OCI-LY1 (cell line): ENCODE results near the gene SDC3.

Experiments used
- EZH2 ChIP-seq: fragments of 200-600 bp; sonication (generic), shearing (Covaris generic); IDR thresholded peaks from 2 replicates; pipeline ENCODE4 v1.8.0; 2017; ENCODE audit warnings: borderline replicate concordance, mixed run types, mild to moderate bottlenecking, antibody characterized with exemption, low read length, moderate library complexity, mixed read lengths
- TF ChIP-seq, protein P1 (sequence below): fragments of 200-600 bp; sonication (generic), shearing (Covaris generic); IDR thresholded peaks from 2 replicates; pipeline ENCODE4 v1.5.1; 2017; ENCODE audit warnings: mild to moderate bottlenecking, antibody characterized with exemption, low read length, moderate library complexity, mixed read lengths

GRCh38 chr1:30896905-30897304, 11.7 kb downstream of the SDC3 start:
- TF ChIP-seq, protein P1, sequence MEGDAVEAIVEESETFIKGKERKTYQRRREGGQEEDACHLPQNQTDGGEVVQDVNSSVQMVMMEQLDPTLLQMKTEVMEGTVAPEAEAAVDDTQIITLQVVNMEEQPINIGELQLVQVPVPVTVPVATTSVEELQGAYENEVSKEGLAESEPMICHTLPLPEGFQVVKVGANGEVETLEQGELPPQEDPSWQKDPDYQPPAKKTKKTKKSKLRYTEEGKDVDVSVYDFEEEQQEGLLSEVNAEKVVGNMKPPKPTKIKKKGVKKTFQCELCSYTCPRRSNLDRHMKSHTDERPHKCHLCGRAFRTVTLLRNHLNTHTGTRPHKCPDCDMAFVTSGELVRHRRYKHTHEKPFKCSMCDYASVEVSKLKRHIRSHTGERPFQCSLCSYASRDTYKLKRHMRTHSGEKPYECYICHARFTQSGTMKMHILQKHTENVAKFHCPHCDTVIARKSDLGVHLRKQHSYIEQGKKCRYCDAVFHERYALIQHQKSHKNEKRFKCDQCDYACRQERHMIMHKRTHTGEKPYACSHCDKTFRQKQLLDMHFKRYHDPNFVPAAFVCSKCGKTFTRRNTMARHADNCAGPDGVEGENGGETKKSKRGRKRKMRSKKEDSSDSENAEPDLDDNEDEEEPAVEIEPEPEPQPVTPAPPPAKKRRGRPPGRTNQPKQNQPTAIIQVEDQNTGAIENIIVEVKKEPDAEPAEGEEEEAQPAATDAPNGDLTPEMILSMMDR, result no peak
- TF ChIP-seq EZH2, result no peak
